Measurements from ENCODE around the gene SLC25A21.
"Not testable (repeated sequence)": the region's sequence is repeated elsewhere in the genome, so short reads cannot be mapped to it uniquely, and the experiment has no call there.

Gene SLC25A21

GRCh38 chr14:37172024-37172869, at the start of gene SLC25A21:
Gene SLC25A21, minus strand, starts transcription at chr14:37172606.
- DNase-seq = peak; percentile 96

- DNase-seq = no peak
Observed at GRCh38 chr14:37221073-37221472, 48.7 kb upstream of the SLC25A21 start.

GRCh38 chr14:37215345-37215744, 42.9 kb upstream of the SLC25A21 start:
- no peak for DNase-seq

GRCh38 chr14:37213016-37213415, 40.6 kb upstream of the SLC25A21 start:
- no peak for DNase-seq

- no peak for DNase-seq
Observed at GRCh38 chr14:37210448-37210847, 38.0 kb upstream of the SLC25A21 start.

GRCh38 chr14:37209617-37210016, 37.2 kb upstream of the SLC25A21 start:
- DNase-seq = not testable (repeated sequence)

- not testable (repeated sequence) for DNase-seq
Observed at GRCh38 chr14:37205623-37206605, 33.5 kb upstream of the SLC25A21 start.

- DNase-seq = no peak
Observed at GRCh38 chr14:37203423-37203822, 31.0 kb upstream of the SLC25A21 start.

GRCh38 chr14:37202812-37203211, 30.4 kb upstream of the SLC25A21 start:
- DNase-seq = no peak

GRCh38 chr14:37202265-37202664, 29.9 kb upstream of the SLC25A21 start:
- DNase-seq = no peak

GRCh38 chr14:37201724-37202123, 29.3 kb upstream of the SLC25A21 start:
- DNase-seq = no peak

- DNase-seq = no peak
Observed at GRCh38 chr14:37198907-37199306, 26.5 kb upstream of the SLC25A21 start.

GRCh38 chr14:37198273-37198598, 25.8 kb upstream of the SLC25A21 start:
- peak; percentile 75 for DNase-seq

GRCh38 chr14:37197421-37198272, 25.2 kb upstream of the SLC25A21 start, which contains the start of gene MIPOL1:
Gene MIPOL1, plus strand, starts transcription at chr14:37197937. Its CDS starts 49,952 bp downstream, at chr14:37247889.
- DNase-seq = peak; percentile 97

- peak; percentile 87 for DNase-seq
Observed at GRCh38 chr14:37196604-37197420, 24.4 kb upstream of the SLC25A21 start.

- no peak for DNase-seq
Observed at GRCh38 chr14:37195327-37195726, 22.9 kb upstream of the SLC25A21 start.

GRCh38 chr14:37194698-37195097, 22.3 kb upstream of the SLC25A21 start:
- DNase-seq = no peak

- not testable (repeated sequence) for DNase-seq
Observed at GRCh38 chr14:37189733-37190132, 17.3 kb upstream of the SLC25A21 start.

GRCh38 chr14:37187840-37188577, 15.6 kb upstream of the SLC25A21 start:
- not testable (repeated sequence) for DNase-seq

GRCh38 chr14:37187294-37187693, 14.9 kb upstream of the SLC25A21 start:
- DNase-seq = no peak

GRCh38 chr14:37186865-37187264, 14.5 kb upstream of the SLC25A21 start:
- no peak for DNase-seq
